Measurements from ENCODE around the gene QRICH1. TPM values are rescaled to one million over a fixed set of nuclear protein-coding genes. Genes with fewer than 3 reads are reported as not detected.

Gene QRICH1
- total RNA-seq, 1 experiment from 2014 or later = 107 TPM

GRCh38 chr3:49123687-49124086 lies 29.8 kb upstream of the QRICH1 start:
- Mint-ChIP-seq H3K9me3 (ENCODE audit: low read depth, unreplicated experiment) (no peaks in the 10 kb centered on the region), H3K36me3 (ENCODE audit: insufficient read depth, unreplicated experiment) (peaks cover 38% of the 10 kb centered on the region), H3K27me3 (ENCODE audit: unreplicated experiment) (no peaks in the 10 kb centered on the region), H3K4me3 (ENCODE audit: low read depth, unreplicated experiment) (no peak overlapping the region), H3K27ac (ENCODE audit: unreplicated experiment) (no peak overlapping the region), H3K4me1 (ENCODE audit: low read depth, unreplicated experiment) (peaks cover 7% of the 10 kb centered on the region)
- CTCF ChIA-PET = no interaction called here
- DNase-seq = no peak
- no TSS peak for BruUV-seq (replicated peaks)
- intact Hi-C loops (cut with micrococcal nuclease; ENCODE audit: unreplicated experiment) = no loop called here
- TF ChIP-seq CTCF (IDR thresholded peaks at IDR 0.05; ENCODE audit: unreplicated experiment) = no peak

- DNase-seq = no peak
- intact Hi-C loops (cut with micrococcal nuclease; ENCODE audit: unreplicated experiment) = no loop called here
- BruUV-seq (replicated peaks) = no TSS peak
- CTCF ChIA-PET = no interaction called here
- no peak for TF ChIP-seq CTCF (IDR thresholded peaks at IDR 0.05; ENCODE audit: unreplicated experiment)
- Mint-ChIP-seq H3K4me1 (ENCODE audit: low read depth, unreplicated experiment) (peaks cover 7% of the 10 kb centered on the region), H3K4me3 (ENCODE audit: low read depth, unreplicated experiment) (no peak overlapping the region), H3K27me3 (ENCODE audit: unreplicated experiment) (no peaks in the 10 kb centered on the region), H3K36me3 (ENCODE audit: insufficient read depth, unreplicated experiment) (peaks cover 43% of the 10 kb centered on the region), H3K27ac (ENCODE audit: unreplicated experiment) (no peak overlapping the region), H3K9me3 (ENCODE audit: low read depth, unreplicated experiment) (no peaks in the 10 kb centered on the region)
Measured at GRCh38 chr3:49122886-49123545, 29.1 kb upstream of the QRICH1 start.

GRCh38 chr3:49122451-49122850 lies 28.6 kb upstream of the QRICH1 start:
- no peaks in the 10 kb centered on the region for H3K27me3 Mint-ChIP-seq (ENCODE audit: unreplicated experiment)
- H3K9me3 Mint-ChIP-seq (ENCODE audit: low read depth, unreplicated experiment) = no peaks in the 10 kb centered on the region
- peaks cover 47% of the 10 kb centered on the region for H3K36me3 Mint-ChIP-seq (ENCODE audit: insufficient read depth, unreplicated experiment)
- no peak overlapping the region for H3K4me3 Mint-ChIP-seq (ENCODE audit: low read depth, unreplicated experiment)
- no peak overlapping the region for H3K27ac Mint-ChIP-seq (ENCODE audit: unreplicated experiment)
- DNase-seq = no peak
- CTCF ChIA-PET = no interaction called here
- no peak for TF ChIP-seq CTCF (IDR thresholded peaks at IDR 0.05; ENCODE audit: unreplicated experiment)
- peaks cover 7% of the 10 kb centered on the region for H3K4me1 Mint-ChIP-seq (ENCODE audit: low read depth, unreplicated experiment)
- no TSS peak for BruUV-seq (replicated peaks)
- intact Hi-C loops (cut with micrococcal nuclease; ENCODE audit: unreplicated experiment) = no loop called here

GRCh38 chr3:49122022-49122421 lies 28.2 kb upstream of the QRICH1 start:
- CTCF ChIA-PET = no interaction called here
- no peak for TF ChIP-seq CTCF (IDR thresholded peaks at IDR 0.05; ENCODE audit: unreplicated experiment)
- Mint-ChIP-seq H3K27ac (ENCODE audit: unreplicated experiment) (peak overlapping the region; percentile 39), H3K4me1 (ENCODE audit: low read depth, unreplicated experiment) (peaks cover 7% of the 10 kb centered on the region), H3K27me3 (ENCODE audit: unreplicated experiment) (no peaks in the 10 kb centered on the region), H3K36me3 (ENCODE audit: insufficient read depth, unreplicated experiment) (peaks cover 47% of the 10 kb centered on the region), H3K9me3 (ENCODE audit: low read depth, unreplicated experiment) (no peaks in the 10 kb centered on the region), H3K4me3 (ENCODE audit: low read depth, unreplicated experiment) (no peak overlapping the region)
- no peak for DNase-seq
- BruUV-seq (replicated peaks) = no TSS peak
- intact Hi-C loops (cut with micrococcal nuclease; ENCODE audit: unreplicated experiment) = no loop called here

Measured in Calu3 (cell line).